Frontal cortex (tissue), 4 donors: Measurements from ENCODE around the gene LRRN1. TPM values are rescaled to one million over a fixed set of nuclear protein-coding genes. Genes with fewer than 3 reads are reported as not detected.
A peak's percentile ranks its signal among the peaks of the same experiment; 100 is the strongest.

Experiments used
- DNase-seq, 2 donors: peaks; one replicate each; pipeline ENCODE4 v3.0.0; 2012; ENCODE audit warnings: low spot score in 2 of 2
- FAIRE-seq: peaks from 2 replicates; lab custom pipeline; 2012; peaks lifted over from hg19 to GRCh38; lab: Jason Lieb, UNC
- total RNA-seq: library from RNA; depleted of rRNA; stranded (reverse); fragments of >200 nt; gene quantifications from one replicate; pipeline ENCODE4 v1.2.3, GENCODE V29; 2014
- donor health status: control.
- donor health status: control.
- donor health status: control.

The LRRN1 gene
- 24.9 TPM for total RNA-seq

GRCh38 chr3:3799173-3800079 is at the start of gene LRRN1:
Gene LRRN1 (plus strand): TSS chr3:3799431. CDS start chr3:3844642, 45,211 bp downstream.
- peak; percentile 87 to 91 for DNase-seq
- no peak for FAIRE-seq

GRCh38 chr3:3753416-3753815 is 45.8 kb upstream of the LRRN1 start:
- DNase-seq = no peak
- no peak for FAIRE-seq

GRCh38 chr3:3765661-3766060 is 33.6 kb upstream of the LRRN1 start:
- FAIRE-seq (no peak), DNase-seq (no peak)

- FAIRE-seq = no peak
Observed at GRCh38 chr3:3766140-3766539, 33.1 kb upstream of the LRRN1 start.

GRCh38 chr3:3771094-3771493 is 28.1 kb upstream of the LRRN1 start:
- DNase-seq = no peak
- no peak for FAIRE-seq

More at GRCh38 chr3:3766140-3766539, 33.1 kb upstream of the LRRN1 start:
- DNase-seq = no peak

GRCh38 chr3:3771567-3771966 is 27.7 kb upstream of the LRRN1 start:
- DNase-seq (no peak), FAIRE-seq (no peak)

- DNase-seq (no peak), FAIRE-seq (no peak)
Observed at GRCh38 chr3:3772338-3772737, 26.9 kb upstream of the LRRN1 start.

GRCh38 chr3:3772920-3773319 is 26.3 kb upstream of the LRRN1 start:
- FAIRE-seq = no peak
- no peak for DNase-seq

- no peak for DNase-seq
- no peak for FAIRE-seq
Observed at GRCh38 chr3:3776607-3777006, 22.6 kb upstream of the LRRN1 start.

GRCh38 chr3:3778216-3778615 is 21.0 kb upstream of the LRRN1 start:
- DNase-seq (no peak), FAIRE-seq (no peak)

- FAIRE-seq (no peak), DNase-seq (no peak)
Observed at GRCh38 chr3:3778641-3779270, 20.5 kb upstream of the LRRN1 start.

GRCh38 chr3:3782457-3782856 is 16.8 kb upstream of the LRRN1 start:
- FAIRE-seq (no peak), DNase-seq (no peak)

- FAIRE-seq (no peak), DNase-seq (no peak)
Observed at GRCh38 chr3:3783210-3783609, 16.0 kb upstream of the LRRN1 start.

- FAIRE-seq (no peak), DNase-seq (no peak)
Observed at GRCh38 chr3:3783696-3784095, 15.5 kb upstream of the LRRN1 start.

- DNase-seq = no peak
- FAIRE-seq = no peak
Observed at GRCh38 chr3:3792391-3792790, 6.8 kb upstream of the LRRN1 start.

- FAIRE-seq (no peak), DNase-seq (peak; percentile 25 to 40)
Observed at GRCh38 chr3:3798631-3799113, 559 bp upstream of the LRRN1 start.

GRCh38 chr3:3800080-3800455 is 837 bp downstream of the LRRN1 start:
- DNase-seq = peak; percentile 20 to 50
- no peak for FAIRE-seq

GRCh38 chr3:3800685-3801493 is 1.7 kb downstream of the LRRN1 start:
- DNase-seq = peak; percentile 15 to 36
- FAIRE-seq = no peak

- FAIRE-seq (no peak), DNase-seq (no peak)
Observed at GRCh38 chr3:3801494-3801841, 2.2 kb downstream of the LRRN1 start.

- DNase-seq (no peak), FAIRE-seq (no peak)
Observed at GRCh38 chr3:3802046-3802445, 2.8 kb downstream of the LRRN1 start.
